ENCODE results near the gene SAMD3.

Gene SAMD3

DNA sequence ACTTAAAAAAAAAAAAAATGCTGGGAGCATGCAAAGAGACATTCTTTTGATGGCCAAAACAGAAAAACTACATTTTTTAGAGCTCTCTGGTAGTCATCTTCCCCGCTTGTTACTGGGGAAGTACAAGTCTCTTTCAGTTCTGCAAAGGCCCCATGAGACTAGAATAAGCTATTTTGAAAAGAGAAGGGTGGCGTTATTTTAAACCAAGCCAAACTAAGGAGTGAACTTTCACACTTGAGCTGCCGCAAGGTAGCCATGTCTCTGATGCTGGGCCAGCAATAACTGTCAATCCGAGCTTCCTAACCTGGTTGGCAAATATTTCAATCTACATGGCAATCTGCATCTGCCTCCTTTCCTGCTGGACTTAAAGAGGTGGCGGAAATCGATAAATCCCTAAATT is 107.7 kb downstream of the SAMD3 start:
- TF ChIP-seq, protein P1, sequence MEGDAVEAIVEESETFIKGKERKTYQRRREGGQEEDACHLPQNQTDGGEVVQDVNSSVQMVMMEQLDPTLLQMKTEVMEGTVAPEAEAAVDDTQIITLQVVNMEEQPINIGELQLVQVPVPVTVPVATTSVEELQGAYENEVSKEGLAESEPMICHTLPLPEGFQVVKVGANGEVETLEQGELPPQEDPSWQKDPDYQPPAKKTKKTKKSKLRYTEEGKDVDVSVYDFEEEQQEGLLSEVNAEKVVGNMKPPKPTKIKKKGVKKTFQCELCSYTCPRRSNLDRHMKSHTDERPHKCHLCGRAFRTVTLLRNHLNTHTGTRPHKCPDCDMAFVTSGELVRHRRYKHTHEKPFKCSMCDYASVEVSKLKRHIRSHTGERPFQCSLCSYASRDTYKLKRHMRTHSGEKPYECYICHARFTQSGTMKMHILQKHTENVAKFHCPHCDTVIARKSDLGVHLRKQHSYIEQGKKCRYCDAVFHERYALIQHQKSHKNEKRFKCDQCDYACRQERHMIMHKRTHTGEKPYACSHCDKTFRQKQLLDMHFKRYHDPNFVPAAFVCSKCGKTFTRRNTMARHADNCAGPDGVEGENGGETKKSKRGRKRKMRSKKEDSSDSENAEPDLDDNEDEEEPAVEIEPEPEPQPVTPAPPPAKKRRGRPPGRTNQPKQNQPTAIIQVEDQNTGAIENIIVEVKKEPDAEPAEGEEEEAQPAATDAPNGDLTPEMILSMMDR (IDR thresholded peaks at IDR 0.05; ENCODE audit: low read depth, low read length): no peak
- DNase-seq (ENCODE audit: low read depth, low spot score): no peak
- in situ Hi-C loops (cut with HindIII; ENCODE audit: low sequenced_read_pairs): no loop called here

DNA sequence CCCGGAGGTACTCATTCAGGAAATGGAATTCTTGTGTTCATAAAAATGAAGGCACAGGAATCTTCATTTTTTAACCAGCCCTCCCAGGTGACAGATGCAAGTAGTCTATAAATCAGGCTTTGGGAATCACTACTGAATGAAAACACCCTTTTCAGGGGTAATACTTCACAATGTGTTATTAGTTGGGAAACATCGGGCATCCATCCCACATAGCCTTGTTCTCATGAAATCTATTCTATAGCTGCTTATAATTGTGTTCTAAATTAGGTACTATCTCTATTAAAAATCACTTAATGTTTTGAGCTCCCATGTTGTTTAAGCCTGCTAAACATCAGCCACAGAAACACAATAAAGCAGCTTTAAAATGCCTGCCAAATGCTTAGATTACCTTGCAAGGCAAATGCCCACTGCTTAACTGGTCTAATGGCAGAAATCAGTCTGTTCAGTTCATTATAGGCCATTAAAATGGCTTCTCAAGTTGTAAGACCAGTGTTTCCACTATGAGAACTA is 109.5 kb downstream of the SAMD3 start:
- no peak overlapping the region for H3K4me3 ChIP-seq (ENCODE audit: low read depth, low read length)
- no peak for DNase-seq (ENCODE audit: low read depth, low spot score)
- TF ChIP-seq, protein P1 (IDR thresholded peaks at IDR 0.05; ENCODE audit: low read depth, low read length): no peak
- in situ Hi-C loops (cut with HindIII; ENCODE audit: low sequenced_read_pairs): no loop called here

More for the DNA sequence above, 107.7 kb downstream of the SAMD3 start:
- H3K4me3 ChIP-seq (ENCODE audit: low read depth, low read length): no peak overlapping the region

DNA sequence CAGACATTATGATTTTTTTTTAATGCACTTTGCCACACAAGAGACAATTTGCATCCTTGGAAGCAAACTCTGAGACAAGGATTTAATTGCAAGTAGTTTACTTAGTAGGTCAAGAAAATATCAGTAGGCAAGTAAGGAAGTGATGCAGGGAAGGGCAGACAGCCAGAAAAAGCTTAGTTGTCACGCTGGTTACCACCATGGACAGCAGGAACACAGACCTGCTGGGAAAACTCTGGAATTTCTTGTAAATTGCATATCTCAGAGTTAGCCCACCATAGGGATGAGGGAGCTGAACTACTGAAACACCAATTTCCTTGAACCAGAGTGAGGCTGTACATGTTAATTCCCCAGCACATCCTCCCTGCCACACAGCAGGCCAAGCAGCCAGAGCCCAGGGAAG is 111.7 kb downstream of the SAMD3 start:
- H3K4me3 ChIP-seq (ENCODE audit: low read depth, low read length): no peak overlapping the region
- in situ Hi-C loops (cut with HindIII; ENCODE audit: low sequenced_read_pairs): no loop called here
- TF ChIP-seq, protein P1 (IDR thresholded peaks at IDR 0.05; ENCODE audit: low read depth, low read length): no peak
- no peak for DNase-seq (ENCODE audit: low read depth, low spot score)

DNA sequence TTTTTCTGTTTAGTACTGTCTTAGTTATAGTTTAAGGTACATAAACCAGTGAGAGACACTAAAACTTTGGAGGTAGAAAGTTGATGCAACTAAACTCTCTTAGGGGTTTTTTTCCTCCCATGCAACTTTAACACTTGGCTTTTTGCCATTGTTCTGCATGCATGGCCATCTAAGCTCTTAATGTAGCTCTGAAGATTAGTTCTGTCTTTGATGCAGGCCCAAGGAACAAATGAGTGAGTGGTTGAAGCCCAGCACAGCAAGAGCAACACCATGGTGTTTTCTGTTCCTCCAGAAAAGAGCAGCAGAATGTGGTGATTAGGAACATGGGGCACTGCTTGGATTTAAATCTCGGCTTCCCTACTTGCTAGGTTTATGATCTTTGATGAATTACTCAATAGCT is 115.0 kb downstream of the SAMD3 start:
- in situ Hi-C loops (cut with HindIII; ENCODE audit: low sequenced_read_pairs): no loop called here
- peak; percentile 3 for DNase-seq (ENCODE audit: low read depth, low spot score)
- TF ChIP-seq, protein P1 (IDR thresholded peaks at IDR 0.05; ENCODE audit: low read depth, low read length): no peak
- H3K4me3 ChIP-seq (ENCODE audit: low read depth, low read length): no peak overlapping the region

DNA sequence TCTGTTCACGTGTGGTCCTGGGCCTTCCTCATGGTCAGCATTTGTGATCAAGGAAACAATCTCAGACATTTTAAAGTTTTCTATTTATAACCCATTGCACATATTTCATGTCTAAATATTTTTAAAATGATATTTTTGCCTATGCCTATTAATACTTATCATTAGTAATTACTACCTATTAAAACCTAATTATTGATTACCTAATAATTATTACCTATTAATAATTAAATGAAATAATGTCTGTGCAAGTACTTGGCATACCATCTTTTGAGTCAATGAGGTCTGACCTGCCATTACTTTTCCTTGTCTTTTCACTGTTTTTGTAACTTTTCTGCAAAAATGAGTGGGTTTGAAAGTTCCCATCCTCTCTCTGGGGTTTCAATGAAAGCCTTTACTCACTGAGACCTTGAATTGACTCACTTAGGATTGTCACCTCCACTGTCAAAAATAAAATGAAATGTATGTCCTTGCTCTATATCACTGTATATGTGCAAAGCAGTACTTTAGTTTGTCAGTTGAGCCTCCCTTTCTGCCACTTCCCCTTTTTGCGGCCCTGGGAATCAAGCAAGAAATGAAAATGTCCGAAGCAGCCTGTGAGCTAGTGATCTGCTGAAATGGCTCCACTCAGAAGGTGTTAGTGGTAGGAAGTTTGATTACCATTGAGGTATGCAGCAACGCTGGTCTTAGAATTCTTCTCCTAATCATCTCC is 116.6 kb downstream of the SAMD3 start:
- TF ChIP-seq, protein P1 (IDR thresholded peaks at IDR 0.05; ENCODE audit: low read depth, low read length): no peak
- no peak overlapping the region for H3K4me3 ChIP-seq (ENCODE audit: low read depth, low read length)
- DNase-seq (ENCODE audit: low read depth, low spot score): no peak
- in situ Hi-C loops (cut with HindIII; ENCODE audit: low sequenced_read_pairs): no loop called here

DNA sequence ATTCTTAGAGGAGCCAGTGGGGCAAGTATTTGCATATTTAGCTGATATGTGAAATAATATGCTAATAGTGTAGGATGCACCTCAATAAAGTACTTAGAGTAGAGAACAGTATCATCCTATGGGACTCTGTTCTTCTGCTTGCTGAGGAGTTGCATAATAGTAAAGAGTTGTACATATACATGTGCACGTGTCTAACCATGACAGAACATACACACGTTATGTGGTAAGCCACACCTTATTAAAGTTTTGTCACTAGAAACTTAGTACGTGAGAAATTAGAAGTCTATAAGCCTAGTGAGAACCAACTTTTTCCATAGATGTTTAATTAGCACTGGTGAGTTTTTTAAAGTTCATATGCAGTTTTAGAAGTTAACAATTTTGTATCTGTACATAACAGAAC is 123.6 kb downstream of the SAMD3 start:
- no peak overlapping the region for H3K4me3 ChIP-seq (ENCODE audit: low read depth, low read length)
- no peak for DNase-seq (ENCODE audit: low read depth, low spot score)
- TF ChIP-seq, protein P1 (IDR thresholded peaks at IDR 0.05; ENCODE audit: low read depth, low read length): no peak
- in situ Hi-C loops (cut with HindIII; ENCODE audit: low sequenced_read_pairs): no loop called here
